GM12892 (cell line): Measurements from ENCODE around the gene AGPAT2.
"Not testable (repeated sequence)": the region's sequence is repeated elsewhere in the genome, so short reads cannot be mapped to it uniquely, and the experiment has no call there.

Source experiments
- POLR2A ChIP-seq: IDR thresholded peaks from 2 replicates; pipeline ENCODE4 v1.6.1; 2011; ENCODE audit warnings: low read depth, low read length, control low read depth
- POLR2AphosphoS5 ChIP-seq: IDR thresholded peaks from 2 replicates; pipeline ENCODE4 v1.6.1; 2011; ENCODE audit warnings: low read depth, low read length, control low read depth

DNA sequence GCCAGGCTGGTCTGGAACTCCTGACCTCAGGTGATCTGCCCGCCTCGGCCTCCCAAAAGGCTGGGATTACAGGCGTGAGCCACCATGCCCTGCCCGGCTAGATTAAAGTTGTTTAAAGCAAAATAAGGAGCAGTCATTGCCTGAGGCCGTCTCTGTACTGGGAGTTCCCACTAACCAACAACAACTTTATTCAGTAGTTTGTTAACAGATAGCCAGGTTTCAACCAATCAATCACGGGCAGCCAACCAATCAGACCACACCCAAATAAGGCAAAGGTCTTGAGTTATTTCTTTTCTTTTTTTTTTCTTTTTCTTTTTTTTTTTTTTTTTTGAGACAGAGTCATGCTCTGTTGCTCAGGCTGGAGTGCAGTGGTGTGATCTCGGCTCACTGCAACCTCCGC lies 17.5 kb upstream of the AGPAT2 start:
- TF ChIP-seq POLR2A, POLR2AphosphoS5: not testable (repeated sequence)
